SK-N-SH (cell line): Measurements from ENCODE around the gene PCP2. TPM values are rescaled to one million over a fixed set of nuclear protein-coding genes. Genes with fewer than 3 reads are reported as not detected.

Experiments
- CTCF ChIA-PET: fragments of 300-600, 350-600 bp; formaldehyde crosslinking; extraction: SDS; loops from one replicate; lab custom pipeline; 2021; lab: Yijun Ruan, JAX
- POLR2A ChIA-PET: fragments of 350-600 bp; sonication (Branson Sonifier 250); formaldehyde crosslinking; extraction: SDS; loops from one replicate; lab custom pipeline; 2020; ENCODE audit warnings: antibody characterized with exemption, inconsistent platforms; lab: Yijun Ruan, JAX
- DNase-seq: peaks from one replicate; pipeline ENCODE4 v3.0.0; 2012
- H2AFZ ChIP-seq: fragments of 200-600 bp; sonication (generic); 2 replicates; pipeline ENCODE4 v1.8.1; 2016; ENCODE audit warnings: antibody characterized with exemption, mild to moderate bottlenecking, low read depth
- H3F3A ChIP-seq: fragments of 200-600 bp; sonication (generic); replicated peaks from 2 replicates; pipeline ENCODE3; 2016; ENCODE audit warnings: antibody characterized with exemption, mild to moderate bottlenecking; ENCODE audit not compliant: insufficient read depth
- H3K27ac ChIP-seq, 2 experiments: fragments of 200-500 bp in 1 of 2; fragments of 200-600 bp in 1 of 2; sonication (Bioruptor generic) in 1 of 2; sonication (generic), shearing (Covaris generic) in 1 of 2; 2 replicates each; pipeline versions ENCODE4 v1.5.1 to v1.6.1; 2014 to 2016; ENCODE audit warnings: low read depth in 2 of 2, inconsistent platforms in 1 of 2, low read length in 1 of 2, mild to moderate bottlenecking in 1 of 2, mixed read lengths in 1 of 2
- H3K27me3 ChIP-seq: fragments of 200-600 bp; sonication (generic), shearing (Covaris generic); 2 replicates; pipeline ENCODE4 v1.6.1; 2016; ENCODE audit warnings: mixed run types; ENCODE audit not compliant: insufficient read depth
- H3K36me3 ChIP-seq, 2 experiments: fragments of 200-500 bp in 1 of 2; fragments of 200-600 bp in 1 of 2; sonication (Bioruptor generic) in 1 of 2; sonication (generic) in 1 of 2; replicated peaks in 1 of 2; 2 replicates each; pipeline versions ENCODE3 to v1.5.1; 2014 to 2016; ENCODE audit warnings: low read length in 1 of 2, mild to moderate bottlenecking in 1 of 2; ENCODE audit not compliant: insufficient read depth in 2 of 2, control insufficient read depth in 1 of 2
- H3K4me1 ChIP-seq, 2 experiments: fragments of 200-500 bp in 1 of 2; fragments of 200-600 bp in 1 of 2; sonication (Bioruptor generic) in 1 of 2; sonication (generic), shearing (Covaris generic) in 1 of 2; 2 replicates each; pipeline versions ENCODE4 v1.5.1 to v1.6.1; 2014 to 2016; ENCODE audit warnings: low read depth in 1 of 2, low read length in 1 of 2, mixed run types in 1 of 2; ENCODE audit not compliant: insufficient read depth in 2 of 2, control insufficient read depth in 1 of 2
- H3K4me2 ChIP-seq: fragments of 200-600 bp; sonication (generic), shearing (Covaris generic); 2 replicates; pipeline ENCODE4 v1.6.1; 2017; ENCODE audit warnings: mixed run types
- H3K4me3 ChIP-seq, 2 experiments: fragments of 200-500 bp in 1 of 2; fragments of 200-600 bp in 1 of 2; sonication (Bioruptor generic) in 1 of 2; sonication (generic), shearing (Covaris generic) in 1 of 2; 2 replicates each; pipeline versions ENCODE4 v1.5.1 to v1.8.1; 2014 to 2016; ENCODE audit warnings: low read depth in 2 of 2, inconsistent platforms in 1 of 2, low read length in 1 of 2, mild to moderate bottlenecking in 1 of 2, mixed read lengths in 1 of 2, moderate library complexity in 1 of 2
- H3K79me2 ChIP-seq: fragments of 200-600 bp; sonication (generic); 2 replicates; pipeline ENCODE4 v1.8.1; 2017; ENCODE audit warnings: mild to moderate bottlenecking; ENCODE audit not compliant: insufficient read depth
- H3K9ac ChIP-seq: fragments of 200-600 bp; sonication (generic); 2 replicates; pipeline ENCODE4 v1.6.1; 2017; ENCODE audit warnings: mixed run types
- H3K9me2 ChIP-seq: fragments of 200-600 bp; sonication (generic); 2 replicates; pipeline ENCODE4 v1.6.1; 2017; ENCODE audit warnings: mixed run types
- H3K9me3 ChIP-seq: fragments of 200-600 bp; sonication (generic); 2 replicates; pipeline ENCODE4 v1.6.1; 2017; ENCODE audit warnings: mixed run types, mild to moderate bottlenecking, moderate library complexity
- H4K20me1 ChIP-seq: fragments of 200-600 bp; sonication (generic); 2 replicates; pipeline ENCODE4 v1.6.1; 2017; ENCODE audit warnings: mild to moderate bottlenecking, mixed run types; ENCODE audit not compliant: insufficient read depth
- CHD2 ChIP-seq: fragments of 150-350 bp; IDR thresholded peaks from 2 replicates; pipeline ENCODE4 v1.6.1; 2018; ENCODE audit warnings: low read length; ENCODE audit not compliant: partially characterized antibody
- CTCF ChIP-seq: fragments of 200-600 bp; sonication (generic); IDR thresholded peaks from 2 replicates; pipeline ENCODE4 v1.6.1; 2017; ENCODE audit warnings: antibody characterized with exemption, mild to moderate bottlenecking, moderate library complexity
- EP300 ChIP-seq, 2 experiments: IDR thresholded peaks; 2 replicates each; pipeline versions ENCODE4 v1.4.0 to v1.6.1; 2012; ENCODE audit warnings: borderline replicate concordance in 1 of 2, low read depth in 1 of 2, low read length in 1 of 2
- EZH2phosphoT487 ChIP-seq: fragments of 200-600 bp; sonication (generic); IDR thresholded peaks from 2 replicates; pipeline ENCODE4 v1.6.1; 2017; ENCODE audit warnings: low read depth, mixed run types, mild to moderate bottlenecking, antibody characterized with exemption, moderate library complexity, borderline replicate concordance
- FOSL2 ChIP-seq: IDR thresholded peaks from 2 replicates; pipeline ENCODE4 v1.4.0; 2012; ENCODE audit warnings: low read depth, mild to moderate bottlenecking, moderate library complexity, borderline replicate concordance
- FOXJ3 ChIP-seq: sonication (generic); formaldehyde crosslinking; IDR thresholded peaks from 2 replicates; pipeline ENCODE4 v1.5.1; 2020; ENCODE audit warnings: mild to moderate bottlenecking, missing genetic modification reagents
- GABPA ChIP-seq: IDR thresholded peaks from 2 replicates; pipeline ENCODE4 v1.4.0; 2012; ENCODE audit warnings: low read depth, mild to moderate bottlenecking
- IRF3 ChIP-seq: fragments of 150-350 bp; IDR thresholded peaks from 2 replicates; pipeline ENCODE4 v1.6.1; 2016; ENCODE audit warnings: mild to moderate bottlenecking, low read depth, low read length
- MAX ChIP-seq: IDR thresholded peaks from 2 replicates; pipeline ENCODE4 v1.4.0; 2012; ENCODE audit warnings: low read depth
- NFIC ChIP-seq: IDR thresholded peaks from 2 replicates; pipeline ENCODE4 v1.4.0; 2012; ENCODE audit warnings: borderline replicate concordance
- NRF1 ChIP-seq: IDR thresholded peaks from 2 replicates; pipeline ENCODE4 v1.6.1; 2012; ENCODE audit warnings: low read depth, mild to moderate bottlenecking, low read length
- PBX3 ChIP-seq: IDR thresholded peaks from 2 replicates; pipeline ENCODE4; 2012
- POLR2AphosphoS5 ChIP-seq: IDR thresholded peaks from 2 replicates; pipeline ENCODE4 v1.6.1; 2012; ENCODE audit warnings: low read depth, low read length
- RAD21 ChIP-seq: IDR thresholded peaks from 2 replicates; pipeline ENCODE4 v1.6.1; 2012; ENCODE audit warnings: mild to moderate bottlenecking, low read length
- RCOR1 ChIP-seq: fragments of 150-350 bp; IDR thresholded peaks from 2 replicates; pipeline ENCODE4 v1.6.1; 2017; ENCODE audit warnings: antibody characterized with exemption, low read length
- SIN3A ChIP-seq: IDR thresholded peaks from 2 replicates; pipeline ENCODE4 v1.6.1; 2012; ENCODE audit warnings: low read depth, mild to moderate bottlenecking, low read length, moderate library complexity, borderline replicate concordance
- SMC3 ChIP-seq: IDR thresholded peaks from 2 replicates; pipeline ENCODE4 v1.6.1; 2012; ENCODE audit warnings: low read depth, low read length, improper control_type of control experiment
- TAF1 ChIP-seq: IDR thresholded peaks from 2 replicates; pipeline ENCODE4 v1.6.1; 2012; ENCODE audit warnings: low read depth, mild to moderate bottlenecking, low read length, moderate library complexity, borderline replicate concordance
- TCF12 ChIP-seq: IDR thresholded peaks from 2 replicates; pipeline ENCODE4 v1.4.0; 2012
- USF2 ChIP-seq: fragments of 150-350 bp; IDR thresholded peaks from 2 replicates; pipeline ENCODE4 v1.6.1; 2017; ENCODE audit warnings: antibody characterized with exemption, low read length, low read depth, borderline replicate concordance
- YY1 ChIP-seq: IDR thresholded peaks from 2 replicates; pipeline ENCODE4 v1.4.0; 2012; ENCODE audit warnings: low read depth, mild to moderate bottlenecking
- WGBS: methylation state at CpG from one replicate; pipeline ENCODE4 v1.1.6; 2017; ENCODE audit warnings: low lambda C conversion rate; 5-methylcytosine and 5-hydroxymethylcytosine counted together
- polyA plus RNA-seq, 3 experiments: library from polyadenylated mRNA; depleted of rRNA; stranded (reverse); fragments of >200 nt; gene quantifications; 2 replicates each; pipeline ENCODE4 v1.2.3, GENCODE V29; 2012

PCP2 gene
- polyA plus RNA-seq, 1 of the 3 experiments (the other 2 are of a cell fraction): not detected

GRCh38 chr19:7646426-7646700 is 12.8 kb upstream of the PCP2 start (continued):
- no peak for TF ChIP-seq IRF3
- TF ChIP-seq POLR2AphosphoS5: no peak

- Histone ChIP-seq H3K4me2 (no peak overlapping the region), H3K27me3 (peaks cover 45% of the 10 kb centered on the region), H3K9ac (no peak overlapping the region), H3K9me2 (no peaks in the 10 kb centered on the region), H3K36me3 (no peaks in the 10 kb centered on the region), H4K20me1 (no peaks in the 10 kb centered on the region), H3K4me1 (no peaks in the 10 kb centered on the region), H2AFZ (no peak overlapping the region), H3K4me3 (no peak overlapping the region), H3K27ac (no peak overlapping the region), H3K9me3 (no peaks in the 10 kb centered on the region), H3K79me2 (no peaks in the 10 kb centered on the region), H3F3A (no peaks in the 10 kb centered on the region)
- WGBS: 18% methylated on average over 17 of the region's 20 CpGs
- ChIA-PET POLR2A (no interaction called here), CTCF (interaction anchor here (1.0 to 1.5 kb wide), 2 partner anchors 35 to 77 kb away, joined by 3 to 8 read pairs; partner anchors contain the start of gene TRAPPC5)
- TF ChIP-seq RCOR1 (no peak), MAX (no peak), TAF1 (no peak), FOXJ3 (no peak), GABPA (no peak)
- DNase-seq: peak; percentile 48
Observed at GRCh38 chr19:7645656-7646425, 12.3 kb upstream of the PCP2 start.

GRCh38 chr19:7645163-7645562 is 11.6 kb upstream of the PCP2 start:
- 68% methylated on average over 6 of the region's 14 CpGs for WGBS
- ChIA-PET CTCF (interaction anchor here (1.0 to 1.6 kb wide), 3 partner anchors 10 to 77 kb away, joined by 5 to 8 read pairs (median 5); partner anchors contain the start of gene TRAPPC5), POLR2A (no interaction called here)
- TF ChIP-seq CTCF (no peak), TCF12 (no peak), NFIC (no peak), USF2 (no peak), CHD2 (no peak), EZH2phosphoT487 (no peak), GABPA (no peak), PBX3 (no peak), SMC3 (no peak), FOSL2 (no peak), EP300 (IDR thresholded peaks at IDR 0.05; ENCODE audit: borderline replicate concordance in 1 of 2, low read depth in 1 of 2, low read length in 1 of 2) (no peak), NRF1 (no peak), SIN3A (no peak), FOXJ3 (no peak), YY1 (no peak), RAD21 (no peak), RCOR1 (no peak)
- H4K20me1 ChIP-seq: no peaks in the 10 kb centered on the region
- H3K9me3 ChIP-seq: no peaks in the 10 kb centered on the region
- H3K4me1 ChIP-seq: no peaks in the 10 kb centered on the region
- no peak overlapping the region for H3K4me2 ChIP-seq
- H3K4me3 ChIP-seq: no peak overlapping the region
- no peaks in the 10 kb centered on the region for H3K79me2 ChIP-seq
- H2AFZ ChIP-seq: no peak overlapping the region
- peaks cover 38% of the 10 kb centered on the region for H3K27me3 ChIP-seq
- no peak overlapping the region for H3K27ac ChIP-seq
- no peaks in the 10 kb centered on the region for H3K36me3 ChIP-seq
- peak; percentile 40 for DNase-seq
- no peaks in the 10 kb centered on the region for H3K9me2 ChIP-seq
- H3F3A ChIP-seq: no peaks in the 10 kb centered on the region
- H3K9ac ChIP-seq: no peak overlapping the region
